DND-41 (cell line): Measurements from ENCODE around the gene NPM1.
"Not testable (repeated sequence)": the region's sequence is repeated elsewhere in the genome, so short reads cannot be mapped to it uniquely, and the experiment has no call there.

Experiments used
- EZH2 ChIP-seq: IDR thresholded peaks from 3 replicates; pipeline ENCODE4 v1.6.1; 2012; ENCODE audit warnings: borderline replicate concordance, low read depth, mild to moderate bottlenecking, moderate library complexity, low read length, inconsistent platforms; ENCODE audit not compliant: severe bottlenecking
- TF ChIP-seq, protein P1 (sequence below): IDR thresholded peaks from 2 replicates; pipeline ENCODE4 v1.5.1; 2012; ENCODE audit warnings: borderline replicate concordance, low read length, moderate library complexity, mild to moderate bottlenecking; ENCODE audit not compliant: poor library complexity, severe bottlenecking; ENCODE audit errors: extremely low read depth

DNA sequence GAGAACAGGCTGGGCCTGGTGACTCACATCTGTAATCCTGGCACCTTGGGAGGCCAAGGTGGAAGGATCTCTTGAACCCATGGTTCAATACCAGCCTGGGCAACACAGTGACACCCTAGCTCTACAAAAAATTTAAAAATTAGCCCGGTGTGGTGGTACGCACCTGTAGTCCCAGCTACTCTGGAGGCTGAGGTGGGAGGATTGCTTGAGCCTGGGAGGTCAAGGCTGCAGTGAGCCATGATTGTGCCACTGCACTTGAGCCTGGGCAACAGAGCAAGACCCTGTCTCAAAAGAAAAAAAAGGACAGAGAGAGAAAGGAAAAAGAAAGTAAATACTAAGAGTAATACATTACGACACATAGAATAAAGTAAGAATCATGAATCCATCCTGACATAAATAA is 24.4 kb upstream of the NPM1 start:
- TF ChIP-seq EZH2 = not testable (repeated sequence)
- TF ChIP-seq, protein P1, sequence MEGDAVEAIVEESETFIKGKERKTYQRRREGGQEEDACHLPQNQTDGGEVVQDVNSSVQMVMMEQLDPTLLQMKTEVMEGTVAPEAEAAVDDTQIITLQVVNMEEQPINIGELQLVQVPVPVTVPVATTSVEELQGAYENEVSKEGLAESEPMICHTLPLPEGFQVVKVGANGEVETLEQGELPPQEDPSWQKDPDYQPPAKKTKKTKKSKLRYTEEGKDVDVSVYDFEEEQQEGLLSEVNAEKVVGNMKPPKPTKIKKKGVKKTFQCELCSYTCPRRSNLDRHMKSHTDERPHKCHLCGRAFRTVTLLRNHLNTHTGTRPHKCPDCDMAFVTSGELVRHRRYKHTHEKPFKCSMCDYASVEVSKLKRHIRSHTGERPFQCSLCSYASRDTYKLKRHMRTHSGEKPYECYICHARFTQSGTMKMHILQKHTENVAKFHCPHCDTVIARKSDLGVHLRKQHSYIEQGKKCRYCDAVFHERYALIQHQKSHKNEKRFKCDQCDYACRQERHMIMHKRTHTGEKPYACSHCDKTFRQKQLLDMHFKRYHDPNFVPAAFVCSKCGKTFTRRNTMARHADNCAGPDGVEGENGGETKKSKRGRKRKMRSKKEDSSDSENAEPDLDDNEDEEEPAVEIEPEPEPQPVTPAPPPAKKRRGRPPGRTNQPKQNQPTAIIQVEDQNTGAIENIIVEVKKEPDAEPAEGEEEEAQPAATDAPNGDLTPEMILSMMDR = not testable (repeated sequence)
